GM13976 (cell line): ENCODE measurements around the gene C13orf42.
"Not testable (repeated sequence)": the region's sequence is repeated elsewhere in the genome, so short reads cannot be mapped to it uniquely, and the experiment has no call there.

ENCODE experiments used
- DNase-seq: peaks from one replicate; pipeline ENCODE4 v3.0.0; 2012; ENCODE audit warnings: low spot score
- in situ Hi-C: fragments of 300-500 bp; cut with MboI; formaldehyde crosslinking; loops from one replicate; pipeline ENCODE4 v1.12.0; 2022; ENCODE audit warnings: low sequenced_read_pairs, mixed read lengths, inconsistent platforms; ENCODE audit not compliant: unreplicated experiment
- TF ChIP-seq, protein P1 (sequence below): IDR thresholded peaks from 2 replicates; pipeline ENCODE4 v1.5.1; 2012; ENCODE audit warnings: borderline replicate concordance, mild to moderate bottlenecking; ENCODE audit not compliant: insufficient read depth; ENCODE audit errors: extremely low read depth, missing control alignments, control extremely low read depth

C13orf42 gene

DNA sequence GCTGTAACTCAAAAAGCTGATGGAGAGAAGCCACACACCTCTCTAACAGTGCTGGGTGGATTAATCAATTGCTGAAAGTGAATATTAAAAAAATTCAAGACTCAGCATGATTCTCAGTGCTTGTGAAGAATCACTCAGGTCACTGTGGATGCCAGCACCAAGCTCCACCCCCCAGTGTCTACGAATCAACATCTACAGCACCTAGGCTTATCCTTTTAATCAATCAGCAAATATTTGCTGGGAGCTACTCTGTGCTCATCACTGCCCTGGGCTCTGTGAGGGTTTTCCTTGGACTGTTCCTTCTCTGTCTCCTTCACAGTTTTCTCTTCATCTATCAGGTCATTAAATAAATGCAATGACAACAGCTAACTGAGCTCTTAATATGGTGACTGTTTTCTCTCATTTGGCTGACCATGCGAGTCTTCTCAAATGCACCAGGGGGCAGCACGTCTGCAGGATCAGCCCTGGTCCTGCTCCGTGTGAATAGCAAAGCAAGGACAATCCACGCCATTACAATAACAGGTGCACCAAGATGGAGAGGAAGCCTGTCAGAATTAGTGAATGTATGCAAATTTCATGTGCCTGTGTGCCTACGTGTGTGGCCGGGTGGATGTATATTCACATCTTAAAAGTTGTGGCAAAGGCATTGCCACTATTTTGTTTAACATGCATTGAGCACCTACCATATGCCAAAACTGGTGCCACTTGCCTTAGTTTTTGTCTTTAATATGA, 14.6 kb upstream of the C13orf42 start:
- peak; percentile 57 for DNase-seq
- TF ChIP-seq, protein P1, sequence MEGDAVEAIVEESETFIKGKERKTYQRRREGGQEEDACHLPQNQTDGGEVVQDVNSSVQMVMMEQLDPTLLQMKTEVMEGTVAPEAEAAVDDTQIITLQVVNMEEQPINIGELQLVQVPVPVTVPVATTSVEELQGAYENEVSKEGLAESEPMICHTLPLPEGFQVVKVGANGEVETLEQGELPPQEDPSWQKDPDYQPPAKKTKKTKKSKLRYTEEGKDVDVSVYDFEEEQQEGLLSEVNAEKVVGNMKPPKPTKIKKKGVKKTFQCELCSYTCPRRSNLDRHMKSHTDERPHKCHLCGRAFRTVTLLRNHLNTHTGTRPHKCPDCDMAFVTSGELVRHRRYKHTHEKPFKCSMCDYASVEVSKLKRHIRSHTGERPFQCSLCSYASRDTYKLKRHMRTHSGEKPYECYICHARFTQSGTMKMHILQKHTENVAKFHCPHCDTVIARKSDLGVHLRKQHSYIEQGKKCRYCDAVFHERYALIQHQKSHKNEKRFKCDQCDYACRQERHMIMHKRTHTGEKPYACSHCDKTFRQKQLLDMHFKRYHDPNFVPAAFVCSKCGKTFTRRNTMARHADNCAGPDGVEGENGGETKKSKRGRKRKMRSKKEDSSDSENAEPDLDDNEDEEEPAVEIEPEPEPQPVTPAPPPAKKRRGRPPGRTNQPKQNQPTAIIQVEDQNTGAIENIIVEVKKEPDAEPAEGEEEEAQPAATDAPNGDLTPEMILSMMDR = peak; percentile 89
- in situ Hi-C loops = loop anchor here (10.0 kb wide), 1 partner anchor 149 kb away; no protein-coding TSS in a partner anchor

DNA sequence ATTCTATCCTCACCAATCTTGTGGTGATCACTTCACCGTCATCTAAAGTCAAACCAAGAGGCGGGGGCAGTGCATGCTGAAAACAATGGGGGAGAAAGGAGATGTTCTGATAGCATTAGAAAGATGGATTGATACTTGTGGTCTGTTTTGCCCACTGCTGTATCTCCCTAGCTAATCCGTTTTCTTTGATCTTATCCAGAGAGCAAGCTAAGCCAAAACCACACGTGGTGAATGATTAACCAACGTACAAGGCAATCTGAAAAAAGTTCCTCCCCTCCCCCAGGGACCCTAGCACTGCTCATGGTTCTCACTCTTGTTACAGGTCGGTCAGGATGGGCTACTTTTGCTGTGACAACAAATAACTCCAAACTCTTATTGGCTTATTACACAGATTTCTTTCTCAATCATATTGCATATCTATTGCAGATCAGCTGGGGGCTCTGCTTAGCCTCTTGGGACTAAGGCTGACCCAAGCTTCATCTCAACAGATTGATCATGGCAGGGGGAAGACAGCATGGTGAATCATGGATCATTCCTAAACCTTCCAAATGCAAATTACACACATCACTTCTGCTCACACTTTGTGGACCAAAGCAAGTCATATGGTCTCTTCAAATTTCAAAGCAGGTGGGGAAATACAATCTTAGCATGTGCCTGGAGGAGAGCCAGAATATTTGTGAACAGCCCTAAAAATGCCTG, 11.9 kb upstream of the C13orf42 start:
- in situ Hi-C loops = loop anchor here (10.0 kb wide), 1 partner anchor 152 kb away; no protein-coding TSS in a partner anchor

DNA sequence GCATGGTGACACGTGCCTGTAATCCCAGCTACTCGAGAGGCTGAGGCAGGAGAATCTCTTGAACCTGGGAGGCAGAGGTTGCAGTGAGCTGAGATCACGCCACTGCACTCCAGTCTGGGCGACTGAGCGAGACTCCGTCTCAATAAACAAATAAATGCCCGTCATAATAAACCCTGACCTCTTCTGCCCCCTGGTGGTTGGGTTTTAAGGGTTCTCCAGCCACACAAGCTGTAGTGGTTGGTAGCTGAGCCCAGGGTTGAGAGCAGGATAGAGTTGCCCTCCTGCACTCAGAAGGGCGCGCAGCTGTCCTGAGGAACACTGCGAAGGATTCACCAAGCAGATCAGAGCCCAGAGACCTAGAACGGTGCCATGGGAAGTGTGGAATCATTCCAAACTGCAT, 9.8 kb upstream of the C13orf42 start:
- in situ Hi-C loops = loop anchor here (10.0 kb wide), 1 partner anchor 154 kb away; no protein-coding TSS in a partner anchor
- not testable (repeated sequence) for DNase-seq

More for the DNA sequence above, 11.9 kb upstream of the C13orf42 start:
- no peak for DNase-seq
- TF ChIP-seq, protein P1 = no peak

GRCh38 chr13:51118809-51119431, 7.8 kb upstream of the C13orf42 start:
- no peak for DNase-seq
- in situ Hi-C loops = no loop called here
- TF ChIP-seq, protein P1 = no peak

More for the DNA sequence above, 9.8 kb upstream of the C13orf42 start:
- TF ChIP-seq, protein P1 = peak; percentile 39

DNA sequence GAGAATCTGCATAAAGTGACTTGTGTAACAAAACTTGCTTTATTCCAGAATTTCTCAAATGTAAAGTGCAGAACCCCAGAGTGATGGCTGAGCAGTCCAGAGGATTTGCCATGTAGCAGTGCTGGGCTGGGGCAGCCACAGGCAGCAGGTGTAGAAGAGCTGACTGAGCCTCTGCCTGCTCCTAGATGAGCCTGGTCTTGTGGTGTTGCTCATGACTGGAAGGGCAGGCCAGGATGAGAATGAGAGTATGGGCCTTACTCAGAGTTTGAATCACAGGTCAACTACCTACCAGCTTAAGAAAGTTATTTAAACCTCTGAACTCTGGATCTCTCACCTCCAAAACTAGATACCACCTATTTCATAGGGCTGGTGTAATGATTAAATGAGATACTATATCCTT, 2.9 kb upstream of the C13orf42 start:
- in situ Hi-C loops = no loop called here
- DNase-seq = no peak
- TF ChIP-seq, protein P1 = no peak

DNA sequence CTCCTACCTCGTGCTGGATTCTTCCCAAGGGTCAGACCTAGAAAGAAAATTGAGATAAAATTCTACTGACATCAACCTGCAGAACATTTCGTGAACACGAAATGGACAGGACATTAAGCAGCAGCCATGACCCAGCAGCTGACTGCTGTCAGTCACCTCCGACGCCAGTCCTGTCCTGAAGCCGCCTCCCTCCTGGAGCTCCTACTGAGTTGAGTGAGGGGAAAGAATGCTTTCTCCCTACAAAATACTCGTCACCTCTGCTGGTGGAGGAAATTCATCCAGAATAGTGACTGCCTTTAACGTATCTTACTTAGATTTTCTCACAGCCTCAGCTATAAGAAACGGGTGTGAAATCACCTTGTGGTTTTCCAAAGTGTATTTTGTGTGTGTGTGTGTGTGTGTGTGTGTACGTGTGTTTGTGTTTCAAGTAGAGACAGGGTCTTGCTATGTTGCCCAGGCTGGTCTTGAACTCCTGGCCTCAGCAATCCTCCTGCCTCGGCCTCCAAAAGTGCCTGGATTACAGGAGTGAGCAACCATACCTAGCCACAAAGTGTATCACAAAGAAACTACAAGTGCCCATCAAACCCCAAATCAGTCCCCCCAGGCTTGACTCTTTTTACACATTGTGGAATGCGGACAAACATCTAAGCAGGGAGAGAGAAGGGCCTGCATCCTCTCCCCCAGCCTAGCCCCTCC, 2.3 kb upstream of the C13orf42 start:
- no peak for DNase-seq
- in situ Hi-C loops = no loop called here
- TF ChIP-seq, protein P1 = no peak
